ENCODE data around the gene RXRB.

Gene RXRB

DNA sequence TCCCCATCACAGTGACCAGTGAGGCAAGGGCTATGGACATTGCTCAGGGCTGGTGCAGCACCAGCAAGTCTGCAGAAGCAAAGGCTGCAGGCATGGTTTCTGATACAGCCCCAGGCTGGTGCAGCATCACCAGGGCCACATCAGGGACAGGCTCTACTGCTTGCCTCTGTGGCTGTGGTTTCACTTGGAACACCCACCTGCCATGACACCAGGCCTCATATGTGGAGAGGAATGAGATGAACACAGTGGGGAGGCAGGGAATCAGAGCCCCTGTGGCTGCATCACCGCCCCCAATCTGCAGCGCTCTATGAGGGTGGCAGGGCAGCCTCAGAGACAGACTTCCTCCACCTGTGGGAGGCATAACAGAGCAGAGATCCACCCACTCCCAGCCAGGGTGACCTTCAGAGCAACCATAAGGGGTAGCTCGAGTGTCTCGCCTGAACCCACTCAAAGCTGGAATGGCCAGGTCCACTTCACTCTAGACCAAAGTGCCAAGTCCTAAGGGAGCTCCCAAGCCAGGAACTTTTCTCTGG lies 15.7 kb upstream of the RXRB start:
- Histone ChIP-seq H3K27me3 (ENCODE audit: control insufficient read depth, insufficient read depth, low read length) (no peaks in the 10 kb centered on the region), H3K9ac (no peak overlapping the region), H3K36me3 (ENCODE audit: control insufficient read depth, insufficient read depth, low read length) (no peaks in the 10 kb centered on the region), H3K9me3 (ENCODE audit: control insufficient read depth, low read length) (no peaks in the 10 kb centered on the region), H3K4me3 (ENCODE audit: low read depth, low read length) (no peak overlapping the region), H3K27ac (no peak overlapping the region), H2AFZ (no peak overlapping the region), H3K4me1 (peaks cover 9% of the 10 kb centered on the region), H3K4me2 (ENCODE audit: low read length) (no peak overlapping the region), H3K79me2 (no peaks in the 10 kb centered on the region)
- TF ChIP-seq, protein P1, sequence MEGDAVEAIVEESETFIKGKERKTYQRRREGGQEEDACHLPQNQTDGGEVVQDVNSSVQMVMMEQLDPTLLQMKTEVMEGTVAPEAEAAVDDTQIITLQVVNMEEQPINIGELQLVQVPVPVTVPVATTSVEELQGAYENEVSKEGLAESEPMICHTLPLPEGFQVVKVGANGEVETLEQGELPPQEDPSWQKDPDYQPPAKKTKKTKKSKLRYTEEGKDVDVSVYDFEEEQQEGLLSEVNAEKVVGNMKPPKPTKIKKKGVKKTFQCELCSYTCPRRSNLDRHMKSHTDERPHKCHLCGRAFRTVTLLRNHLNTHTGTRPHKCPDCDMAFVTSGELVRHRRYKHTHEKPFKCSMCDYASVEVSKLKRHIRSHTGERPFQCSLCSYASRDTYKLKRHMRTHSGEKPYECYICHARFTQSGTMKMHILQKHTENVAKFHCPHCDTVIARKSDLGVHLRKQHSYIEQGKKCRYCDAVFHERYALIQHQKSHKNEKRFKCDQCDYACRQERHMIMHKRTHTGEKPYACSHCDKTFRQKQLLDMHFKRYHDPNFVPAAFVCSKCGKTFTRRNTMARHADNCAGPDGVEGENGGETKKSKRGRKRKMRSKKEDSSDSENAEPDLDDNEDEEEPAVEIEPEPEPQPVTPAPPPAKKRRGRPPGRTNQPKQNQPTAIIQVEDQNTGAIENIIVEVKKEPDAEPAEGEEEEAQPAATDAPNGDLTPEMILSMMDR (IDR thresholded peaks at IDR 0.05), result no peak

DNA sequence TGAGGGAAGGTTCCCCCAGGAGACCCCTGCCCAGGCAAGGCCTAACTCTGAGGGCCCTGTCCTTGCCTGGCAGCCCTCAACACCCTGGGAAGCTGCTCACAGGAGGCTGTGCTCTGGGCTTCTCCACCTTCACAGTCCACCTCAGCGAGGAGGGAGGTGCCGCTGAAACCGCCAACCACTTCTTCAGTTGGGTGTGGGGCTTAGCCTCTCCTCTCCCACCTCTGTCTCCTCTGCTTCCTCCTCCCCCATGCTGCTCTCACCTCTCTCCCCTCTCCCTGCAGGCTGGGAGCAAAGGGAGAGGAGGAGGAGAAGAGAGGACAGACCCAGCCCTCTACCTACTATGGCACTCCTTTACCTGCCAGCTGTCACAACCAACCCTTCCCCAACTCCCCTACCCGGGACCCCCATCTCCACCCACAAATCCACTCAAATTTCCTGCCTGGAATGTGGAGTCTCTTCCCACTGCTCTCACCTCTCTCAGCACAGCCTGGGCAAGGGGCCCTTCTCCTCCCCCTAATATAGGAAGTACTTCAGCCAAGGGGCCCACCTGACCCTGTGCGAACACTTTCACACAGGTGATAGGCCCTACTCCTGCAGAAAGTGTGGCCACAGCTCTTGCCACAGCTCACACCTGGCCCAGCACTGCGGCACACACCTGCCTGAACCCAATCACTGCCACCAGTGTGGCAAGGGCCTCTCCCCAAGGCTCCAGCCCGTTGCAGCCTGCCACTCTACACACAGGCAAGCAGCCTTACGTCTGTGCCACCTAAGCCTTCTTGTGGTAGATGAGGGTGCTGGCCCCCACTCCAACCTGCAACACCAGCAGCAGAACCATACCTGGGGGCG lies 15.0 kb upstream of the RXRB start:
- H2AFZ ChIP-seq, result no peak overlapping the region
- no peak overlapping the region for H3K27ac ChIP-seq
- no peak overlapping the region for H3K4me3 ChIP-seq (ENCODE audit: low read depth, low read length)
- peaks cover 9% of the 10 kb centered on the region for H3K4me1 ChIP-seq
- no peak overlapping the region for H3K4me2 ChIP-seq (ENCODE audit: low read length)
- no peaks in the 10 kb centered on the region for H3K27me3 ChIP-seq (ENCODE audit: control insufficient read depth, insufficient read depth, low read length)
- no peaks in the 10 kb centered on the region for H3K9me3 ChIP-seq (ENCODE audit: control insufficient read depth, low read length)
- H3K36me3 ChIP-seq (ENCODE audit: control insufficient read depth, insufficient read depth, low read length), result no peaks in the 10 kb centered on the region
- TF ChIP-seq, protein P1 (IDR thresholded peaks at IDR 0.05), result no peak
- H3K9ac ChIP-seq, result no peak overlapping the region
- H3K79me2 ChIP-seq, result no peaks in the 10 kb centered on the region

DNA sequence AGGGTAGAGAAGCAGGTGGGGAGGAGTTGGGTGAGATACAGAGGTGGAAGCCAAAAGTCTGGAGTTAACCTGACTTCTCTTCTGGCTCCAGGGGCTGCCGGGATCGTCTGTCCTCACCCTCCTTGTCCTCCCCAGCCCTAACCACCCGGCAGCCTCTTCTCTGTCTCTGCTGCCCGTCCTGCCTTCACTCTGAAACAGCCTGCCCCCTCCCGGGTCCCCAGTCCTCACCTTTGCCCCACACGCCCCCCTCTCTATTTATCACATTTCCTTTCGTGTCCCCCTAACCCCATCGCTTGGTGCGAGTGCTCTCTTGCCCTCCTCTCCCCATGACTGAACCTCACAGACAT lies 13.5 kb upstream of the RXRB start:
- Histone ChIP-seq H3K4me1 (peaks cover 9% of the 10 kb centered on the region), H3K4me2 (ENCODE audit: low read length) (peak overlapping the region; percentile 86), H3K79me2 (no peaks in the 10 kb centered on the region), H3K36me3 (ENCODE audit: control insufficient read depth, insufficient read depth, low read length) (no peaks in the 10 kb centered on the region), H3K9ac (no peak overlapping the region), H2AFZ (peak overlapping the region; percentile 71), H3K4me3 (ENCODE audit: low read depth, low read length) (peak overlapping the region; percentile 43), H3K27ac (no peak overlapping the region), H3K27me3 (ENCODE audit: control insufficient read depth, insufficient read depth, low read length) (no peaks in the 10 kb centered on the region), H3K9me3 (ENCODE audit: control insufficient read depth, low read length) (no peaks in the 10 kb centered on the region)
- TF ChIP-seq, protein P1 (IDR thresholded peaks at IDR 0.05), result no peak

DNA sequence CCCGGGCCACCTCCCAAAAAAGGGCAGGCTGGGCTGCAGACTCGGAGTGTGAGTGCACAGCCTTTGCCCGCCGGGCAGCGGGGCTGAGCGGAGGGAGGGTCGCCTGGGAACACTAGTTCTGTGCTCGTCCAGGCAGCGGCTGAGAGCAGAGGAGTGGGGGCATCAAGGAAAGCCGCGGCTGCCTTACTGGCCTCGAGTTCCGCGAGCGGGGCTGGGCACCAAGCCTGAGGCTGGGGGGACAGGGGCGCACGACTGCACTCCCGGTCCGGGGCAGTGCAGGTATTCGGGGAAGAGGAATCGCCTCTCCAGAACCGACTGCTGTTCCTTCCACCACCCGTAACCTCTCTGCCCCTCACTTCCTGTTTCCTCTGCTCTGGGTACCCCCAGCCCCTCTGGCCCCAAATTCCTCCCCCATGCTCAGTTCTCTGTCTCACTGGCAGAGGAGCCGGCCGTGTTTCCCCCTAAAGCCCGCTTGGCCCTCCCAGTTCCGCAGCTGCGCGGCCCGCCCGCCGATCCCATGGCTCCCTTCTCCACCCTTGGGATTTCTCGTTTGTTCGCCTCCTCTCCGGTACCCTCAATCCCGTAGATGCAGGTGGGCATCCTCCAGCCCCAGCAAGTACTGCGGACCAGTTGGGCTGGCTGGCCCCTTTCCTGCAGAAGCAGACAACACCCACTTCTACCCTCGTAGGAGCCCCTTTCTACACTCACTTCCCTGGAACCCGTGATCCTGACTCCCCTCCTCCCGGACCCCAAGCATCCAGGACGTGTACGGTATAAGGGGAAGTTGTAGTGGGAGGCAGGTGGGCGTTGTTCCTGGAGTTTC lies 12.9 kb upstream of the RXRB start:
- TF ChIP-seq, protein P1 (IDR thresholded peaks at IDR 0.05), result no peak
- no peak overlapping the region for H3K27ac ChIP-seq
- peak overlapping the region; percentile 43 for H3K4me3 ChIP-seq (ENCODE audit: low read depth, low read length)

More for the DNA sequence above, 12.9 kb upstream of the RXRB start:
- H3K4me2 ChIP-seq (ENCODE audit: low read length), result peak overlapping the region; percentile 86
- no peaks in the 10 kb centered on the region for H3K36me3 ChIP-seq (ENCODE audit: control insufficient read depth, insufficient read depth, low read length)
- no peaks in the 10 kb centered on the region for H3K27me3 ChIP-seq (ENCODE audit: control insufficient read depth, insufficient read depth, low read length)
- no peaks in the 10 kb centered on the region for H3K79me2 ChIP-seq
- H3K9me3 ChIP-seq (ENCODE audit: control insufficient read depth, low read length), result no peaks in the 10 kb centered on the region
- H3K9ac ChIP-seq, result no peak overlapping the region
- H2AFZ ChIP-seq, result peak overlapping the region; percentile 71
- H3K4me1 ChIP-seq, result peaks cover 9% of the 10 kb centered on the region

Measured in parathyroid adenoma (tissue), 2 donors.